ENCODE data around the gene CBFB.
"Not testable (repeated sequence)": the region's sequence is repeated elsewhere in the genome, so short reads cannot be mapped to it uniquely, and the experiment has no call there.

CBFB gene

GRCh38 chr16:67039260-67040020 is 10.5 kb downstream of the CBFB start:
- H3K4me1 Mint-ChIP-seq: peaks cover 33% of the 10 kb centered on the region
- H3K27me3 Mint-ChIP-seq (ENCODE audit: low read depth, poor library complexity): no peaks in the 10 kb centered on the region

GRCh38 chr16:67040166-67040565 is 11.2 kb downstream of the CBFB start:
- H3K27me3 Mint-ChIP-seq (ENCODE audit: low read depth, poor library complexity): no peaks in the 10 kb centered on the region
- H3K4me1 Mint-ChIP-seq: peaks cover 30% of the 10 kb centered on the region
- H3K36me3 Mint-ChIP-seq (ENCODE audit: low read depth): peaks cover 37% of the 10 kb centered on the region
- peak overlapping the region; percentile 31 for H3K4me3 Mint-ChIP-seq
- peak overlapping the region; percentile 50 for H3K27ac Mint-ChIP-seq
- TF ChIP-seq CTCF (IDR thresholded peaks at IDR 0.05): no peak
- no peak for DNase-seq
- no peaks in the 10 kb centered on the region for H3K9me3 Mint-ChIP-seq

More at GRCh38 chr16:67039260-67040020, 10.5 kb downstream of the CBFB start:
- Mint-ChIP-seq H3K4me3 (peak overlapping the region; percentile 31), H3K36me3 (ENCODE audit: low read depth) (peaks cover 44% of the 10 kb centered on the region), H3K27ac (peak overlapping the region; percentile 50), H3K9me3 (no peaks in the 10 kb centered on the region)
- no peak for DNase-seq
- no peak for TF ChIP-seq CTCF (IDR thresholded peaks at IDR 0.05)

GRCh38 chr16:67040906-67041305 is 12.0 kb downstream of the CBFB start:
- no peak for DNase-seq
- Mint-ChIP-seq H3K4me3 (no peak overlapping the region), H3K4me1 (peaks cover 30% of the 10 kb centered on the region), H3K9me3 (no peaks in the 10 kb centered on the region), H3K27me3 (ENCODE audit: low read depth, poor library complexity) (no peaks in the 10 kb centered on the region), H3K27ac (no peak overlapping the region), H3K36me3 (ENCODE audit: low read depth) (peaks cover 37% of the 10 kb centered on the region)
- TF ChIP-seq CTCF (IDR thresholded peaks at IDR 0.05): no peak

- H3K27me3 Mint-ChIP-seq (ENCODE audit: low read depth, poor library complexity); H3K27ac Mint-ChIP-seq; H3K4me3 Mint-ChIP-seq; DNase-seq; H3K9me3 Mint-ChIP-seq: not testable (repeated sequence)
- peaks cover 30% of the 10 kb centered on the region for H3K4me1 Mint-ChIP-seq
- H3K36me3 Mint-ChIP-seq (ENCODE audit: low read depth): peaks cover 36% of the 10 kb centered on the region
These were observed 12.6 kb downstream of the CBFB start for GRCh38 chr16:67041520-67041919.

GRCh38 chr16:67043420-67043819 is 14.5 kb downstream of the CBFB start:
- TF ChIP-seq CTCF (IDR thresholded peaks at IDR 0.05): no peak
- no peaks in the 10 kb centered on the region for H3K27me3 Mint-ChIP-seq (ENCODE audit: low read depth, poor library complexity)
- peaks cover 34% of the 10 kb centered on the region for H3K36me3 Mint-ChIP-seq (ENCODE audit: low read depth)
- H3K4me3 Mint-ChIP-seq: no peak overlapping the region
- no peak for DNase-seq
- no peak overlapping the region for H3K27ac Mint-ChIP-seq
- H3K9me3 Mint-ChIP-seq: no peaks in the 10 kb centered on the region
- H3K4me1 Mint-ChIP-seq: peaks cover 30% of the 10 kb centered on the region

- DNase-seq: no peak
- peaks cover 54% of the 10 kb centered on the region for H3K36me3 Mint-ChIP-seq (ENCODE audit: low read depth)
- peaks cover 3% of the 10 kb centered on the region for H3K9me3 Mint-ChIP-seq
- H3K27me3 Mint-ChIP-seq (ENCODE audit: low read depth, poor library complexity): peaks cover 3% of the 10 kb centered on the region
- no peaks in the 10 kb centered on the region for H3K4me1 Mint-ChIP-seq
- no peak overlapping the region for H3K4me3 Mint-ChIP-seq
- H3K27ac Mint-ChIP-seq: no peak overlapping the region
- TF ChIP-seq CTCF (IDR thresholded peaks at IDR 0.05): no peak
These were observed 21.8 kb downstream of the CBFB start for GRCh38 chr16:67050796-67051195.

All from nephron progenitor cell (in vitro differentiated cells).